Activated CD8-positive, alpha-beta memory T cell treated with anti-CD3 and anti-CD28 coated beads, Interleukin-2, amount 10 ng/mL, durations not matched to agents 7 days and 5 days (primary cell): ENCODE results near the gene RASAL1. TPM values are rescaled to one million over a fixed set of nuclear protein-coding genes. Genes with fewer than 3 reads are reported as not detected.

Source experiments
- ATAC-seq: fragments of 150-1000 bp; cut with Tn5 transposase; one replicate; pipeline ENCODE4 v1.10.0; 2021; ENCODE audit warnings: moderate library complexity
- CTCF ChIA-PET: fragments of 350-600 bp; sonication (Branson Sonifier 250); formaldehyde crosslinking; loops from one replicate; lab custom pipeline; 2021; ENCODE audit warnings: antibody characterized with exemption; lab: Charles Lee
- DNase-seq: peaks from one replicate; pipeline ENCODE4 v3.0.0-alpha.2; 2020
- H3K27ac Mint-ChIP-seq: one replicate; pipeline ENCODE4 v1.8.0; 2021; ENCODE audit warnings: mild to moderate bottlenecking, mixed read lengths
- H3K27me3 Mint-ChIP-seq: one replicate; pipeline ENCODE4 v1.8.0; 2021; ENCODE audit warnings: mixed read lengths
- H3K36me3 Mint-ChIP-seq: one replicate; pipeline ENCODE4 v1.8.0; 2021; ENCODE audit warnings: mild to moderate bottlenecking, mixed read lengths
- H3K4me1 Mint-ChIP-seq: one replicate; pipeline ENCODE4 v1.8.0; 2021; ENCODE audit warnings: mixed read lengths
- H3K4me3 Mint-ChIP-seq: one replicate; pipeline ENCODE4 v1.8.0; 2021; ENCODE audit warnings: mild to moderate bottlenecking, moderate library complexity, mixed read lengths
- H3K9me3 Mint-ChIP-seq: one replicate; pipeline ENCODE4 v1.8.0; 2022; ENCODE audit warnings: low read depth, mixed read lengths
- total RNA-seq, 2 experiments: library from RNA; stranded (reverse); gene quantifications; one replicate each; pipeline ENCODE4 v1.2.3, GENCODE V29; 2021

RASAL1 gene
- total RNA-seq, 2 experiments from 2014 or later = not detected

DNA sequence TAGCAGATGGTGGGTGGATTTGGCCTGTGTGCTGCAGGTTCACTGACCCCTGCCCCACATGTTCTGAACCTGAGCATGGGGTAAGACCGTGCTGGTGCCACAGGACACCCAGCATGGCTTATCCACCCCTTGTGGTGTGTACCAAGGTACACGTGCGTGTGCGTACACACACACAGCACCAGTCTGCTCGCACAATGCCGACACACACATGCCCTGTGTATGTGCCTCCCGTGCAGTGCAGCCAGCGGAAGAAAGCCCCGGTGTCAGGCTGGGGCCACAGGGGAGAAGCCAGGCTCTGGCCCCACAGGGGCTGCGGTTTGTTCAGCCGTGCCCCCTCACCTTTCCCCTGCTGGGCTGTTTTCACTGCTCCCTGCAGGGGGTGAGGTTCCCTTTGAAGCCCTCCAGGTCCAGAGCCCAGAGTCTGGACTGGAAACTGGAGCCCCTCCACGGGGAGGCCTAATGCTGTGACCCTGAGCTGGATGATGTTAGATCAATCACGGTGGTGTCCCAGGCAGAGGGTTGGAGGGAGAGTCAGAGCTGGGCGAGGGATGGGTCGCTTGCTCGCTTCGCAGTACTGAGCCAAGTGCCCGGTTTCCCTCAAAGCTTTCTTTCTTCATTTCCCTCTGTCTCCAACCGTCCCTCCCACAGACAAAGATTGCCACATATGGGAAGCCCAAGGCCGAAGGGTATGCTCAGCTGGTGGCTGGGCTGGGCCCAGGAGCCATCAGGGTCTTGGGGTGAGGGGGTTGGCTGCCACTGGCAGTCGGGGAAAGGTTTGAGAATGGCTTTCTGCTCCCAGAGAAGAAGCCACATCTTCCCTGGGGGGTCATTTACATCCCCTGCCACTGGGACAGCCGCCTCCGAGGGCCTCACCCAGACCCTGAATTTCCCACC is 72.8 kb downstream of the RASAL1 start:
- peaks cover 2% of the 10 kb centered on the region for H3K27me3 Mint-ChIP-seq
- no peak overlapping the region for H3K27ac Mint-ChIP-seq
- no peaks in the 10 kb centered on the region for H3K36me3 Mint-ChIP-seq
- ATAC-seq = no peak
- no peak for DNase-seq
- CTCF ChIA-PET = interaction anchor here (0.6 to 1.2 kb wide), 4 partner anchors 15 to 347 kb away, joined by 3 read pairs; no protein-coding TSS in a partner anchor
- no peaks in the 10 kb centered on the region for H3K4me1 Mint-ChIP-seq
- H3K4me3 Mint-ChIP-seq = no peak overlapping the region
- H3K9me3 Mint-ChIP-seq = no peaks in the 10 kb centered on the region

DNA sequence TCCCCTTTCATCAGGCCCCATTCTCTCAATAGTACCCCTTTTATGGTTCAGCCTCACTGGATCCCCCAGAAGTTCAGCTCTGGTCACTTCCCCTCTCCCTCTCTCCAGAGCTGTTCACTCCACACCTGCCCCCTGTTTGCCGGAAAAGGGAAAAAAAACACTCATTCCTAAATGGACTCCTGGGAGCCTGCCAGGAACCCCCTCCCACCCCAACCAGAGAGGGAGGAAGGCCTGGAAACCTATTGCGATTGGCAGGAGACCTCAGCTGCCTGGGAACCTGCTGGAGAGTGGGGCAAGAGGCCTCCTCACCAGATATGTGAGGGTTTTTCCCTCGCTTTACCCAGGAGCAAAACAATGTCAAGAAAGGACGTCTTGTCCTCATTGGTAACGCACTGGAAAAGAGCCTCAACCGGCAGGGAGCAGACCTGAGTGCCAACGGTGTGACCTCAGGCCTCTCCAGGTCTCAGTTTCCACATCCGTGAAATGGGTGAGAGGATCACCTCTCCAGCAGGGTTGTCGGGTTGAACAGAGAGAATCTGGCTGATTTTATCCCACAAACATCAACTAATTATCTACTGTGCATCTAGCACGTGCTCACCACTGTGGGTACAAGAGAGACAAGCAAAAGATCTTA is 74.4 kb downstream of the RASAL1 start:
- H3K9me3 Mint-ChIP-seq = no peaks in the 10 kb centered on the region
- H3K27me3 Mint-ChIP-seq = peaks cover 5% of the 10 kb centered on the region
- CTCF ChIA-PET = interaction anchor here (1.6 kb wide), 1 partner anchor 12 kb away, joined by 5 read pairs; no protein-coding TSS in a partner anchor
- no peak overlapping the region for H3K4me3 Mint-ChIP-seq
- no peak for DNase-seq
- H3K27ac Mint-ChIP-seq = no peak overlapping the region
- no peaks in the 10 kb centered on the region for H3K36me3 Mint-ChIP-seq
- H3K4me1 Mint-ChIP-seq = no peaks in the 10 kb centered on the region
- ATAC-seq = no peak

DNA sequence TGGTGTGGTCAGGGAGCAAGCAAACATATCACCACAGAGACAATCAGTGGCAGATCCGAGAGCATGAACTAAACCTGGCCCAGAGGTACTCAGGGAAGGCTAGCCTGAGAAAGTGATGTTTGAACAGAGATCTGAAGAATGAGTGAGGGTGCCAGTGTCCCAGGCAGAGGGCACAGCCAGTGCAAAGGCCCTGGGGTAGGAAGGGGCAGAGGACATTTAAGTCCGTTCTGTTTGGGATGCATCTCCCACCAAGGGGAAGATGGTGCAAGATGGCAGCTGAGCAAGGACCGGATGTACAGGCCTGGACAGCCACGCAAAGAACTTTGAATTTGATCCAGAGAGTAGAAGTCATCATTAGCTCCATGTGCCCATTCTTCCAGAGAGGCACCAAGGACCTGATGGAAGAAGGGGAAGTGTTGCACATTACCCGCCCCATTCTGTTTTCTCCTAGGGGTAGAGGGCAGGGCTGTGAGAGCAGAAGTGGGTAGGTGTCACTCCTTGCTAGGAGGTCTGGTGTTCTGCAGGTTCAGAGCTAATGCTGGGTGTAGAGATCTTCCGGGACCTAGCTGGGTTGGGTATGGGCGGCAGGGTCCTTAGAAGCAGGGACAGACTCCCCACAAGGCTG is 75.1 kb downstream of the RASAL1 start:
- DNase-seq (no peak), ATAC-seq (no peak)
- no peaks in the 10 kb centered on the region for H3K4me1 Mint-ChIP-seq
- H3K4me3 Mint-ChIP-seq = no peak overlapping the region
- no peaks in the 10 kb centered on the region for H3K36me3 Mint-ChIP-seq
- H3K9me3 Mint-ChIP-seq = no peaks in the 10 kb centered on the region
- peaks cover 11% of the 10 kb centered on the region for H3K27me3 Mint-ChIP-seq
- no peak overlapping the region for H3K27ac Mint-ChIP-seq
- CTCF ChIA-PET = interaction anchor here (1.6 kb wide), 1 partner anchor 12 kb away, joined by 5 read pairs; no protein-coding TSS in a partner anchor

DNA sequence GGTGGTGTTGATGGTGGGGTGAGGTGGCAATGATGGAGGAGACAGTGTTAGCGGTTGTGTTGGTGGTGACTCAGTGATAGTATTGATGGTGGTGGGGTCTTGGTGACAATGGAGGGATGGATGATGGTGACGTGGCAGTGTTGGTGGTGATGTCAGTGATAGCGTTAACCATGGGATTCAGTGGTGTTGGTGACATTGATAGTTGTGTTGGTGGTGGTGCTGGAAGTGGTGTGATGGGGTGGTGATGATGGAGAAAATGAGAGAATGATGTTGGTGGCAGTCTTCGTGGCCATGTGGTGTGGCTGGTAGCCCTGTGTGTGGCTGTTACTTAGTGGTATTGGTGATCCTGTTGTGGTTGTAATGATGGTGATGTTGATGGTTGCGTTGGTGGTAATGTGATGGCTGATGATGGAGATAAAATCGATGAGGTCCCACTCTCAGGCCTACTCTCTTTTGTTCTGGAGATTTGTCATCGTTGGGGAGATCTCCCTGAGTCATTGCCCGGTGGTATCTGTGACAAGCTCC is 76.4 kb downstream of the RASAL1 start:
- H3K36me3 Mint-ChIP-seq = no peaks in the 10 kb centered on the region
- peaks cover 22% of the 10 kb centered on the region for H3K27me3 Mint-ChIP-seq
- H3K9me3 Mint-ChIP-seq = no peaks in the 10 kb centered on the region
- no peaks in the 10 kb centered on the region for H3K4me1 Mint-ChIP-seq
- CTCF ChIA-PET = interaction anchor here (1.6 kb wide), 1 partner anchor 11 kb away, joined by 6 read pairs; no protein-coding TSS in a partner anchor
- no peak overlapping the region for H3K4me3 Mint-ChIP-seq
- no peak for DNase-seq
- no peak overlapping the region for H3K27ac Mint-ChIP-seq
- ATAC-seq = no peak

DNA sequence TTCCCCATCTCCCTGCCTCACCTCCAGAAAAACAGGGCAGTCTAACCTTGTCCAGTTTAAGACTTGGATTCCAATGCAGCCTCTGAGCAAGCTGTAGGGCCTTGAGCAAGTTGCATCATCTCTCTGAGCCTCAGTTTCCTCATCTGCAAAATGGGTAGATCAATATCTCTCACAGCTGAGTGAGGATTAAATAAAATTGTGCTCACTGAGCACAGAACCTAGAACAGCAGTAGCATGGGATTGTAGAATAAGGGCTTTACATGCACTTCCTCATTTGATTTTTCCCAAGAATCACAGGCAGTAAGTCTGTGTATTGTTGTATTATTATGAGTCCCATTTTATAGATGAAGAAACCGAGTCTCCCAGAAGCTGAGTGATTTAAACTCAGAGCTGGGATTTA is 77.0 kb downstream of the RASAL1 start:
- DNase-seq (no peak), ATAC-seq (no peak)
- no peaks in the 10 kb centered on the region for H3K36me3 Mint-ChIP-seq
- no peak overlapping the region for H3K27ac Mint-ChIP-seq
- CTCF ChIA-PET = interaction anchor here (1.6 kb wide), 1 partner anchor 10 kb away, joined by 6 read pairs; no protein-coding TSS in a partner anchor
- H3K27me3 Mint-ChIP-seq = peaks cover 22% of the 10 kb centered on the region
- no peak overlapping the region for H3K4me3 Mint-ChIP-seq
- no peaks in the 10 kb centered on the region for H3K4me1 Mint-ChIP-seq
- no peaks in the 10 kb centered on the region for H3K9me3 Mint-ChIP-seq

DNA sequence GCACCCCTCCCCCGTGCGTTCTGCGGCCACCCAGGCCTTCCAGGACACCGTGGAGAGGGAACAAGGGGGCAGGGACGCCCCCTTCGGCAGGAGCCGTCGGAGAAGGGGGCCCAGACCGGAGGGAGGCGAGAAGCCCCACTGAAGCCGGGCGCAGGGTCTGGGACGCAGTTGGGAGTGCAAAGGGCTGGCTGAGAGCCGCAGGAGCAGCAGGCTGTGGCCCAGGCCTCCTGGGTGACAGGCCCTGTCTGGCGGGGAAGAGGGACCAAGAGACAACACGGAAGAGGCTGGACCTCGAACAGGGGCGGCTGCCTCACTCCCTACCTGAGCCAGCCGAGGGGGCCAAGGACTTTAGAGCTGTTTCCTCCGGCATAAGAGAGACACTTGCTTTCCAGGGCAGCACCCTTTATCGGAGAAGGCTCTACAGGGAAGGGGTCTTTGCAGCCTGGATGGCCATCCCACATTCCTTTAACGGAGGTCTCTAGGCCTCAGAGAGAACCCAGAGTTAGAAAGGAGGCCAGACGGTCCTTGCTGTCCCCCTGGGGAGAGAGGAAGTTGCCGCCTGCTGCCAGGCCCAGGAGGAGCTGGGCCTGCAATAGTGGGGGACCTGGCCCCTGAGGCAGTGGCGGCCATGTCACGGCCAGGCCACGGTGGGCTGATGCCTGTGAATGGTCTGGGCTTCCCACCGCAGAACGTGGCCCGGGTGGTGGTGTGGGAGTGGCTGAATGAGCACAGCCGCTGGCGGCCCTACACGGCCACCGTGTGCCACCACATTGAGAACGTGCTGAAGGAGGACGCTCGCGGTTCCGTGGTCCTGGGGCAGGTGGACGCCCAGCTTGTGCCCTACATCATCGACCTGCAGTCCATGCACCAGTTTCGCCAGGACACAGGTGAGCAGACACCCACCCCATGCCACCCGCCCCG is 77.7 kb downstream of the RASAL1 start:
- no peak for ATAC-seq
- Mint-ChIP-seq H3K27me3 (peaks cover 22% of the 10 kb centered on the region), H3K27ac (no peak overlapping the region), H3K4me3 (no peak overlapping the region), H3K36me3 (no peaks in the 10 kb centered on the region), H3K4me1 (no peaks in the 10 kb centered on the region), H3K9me3 (no peaks in the 10 kb centered on the region)
- CTCF ChIA-PET = interaction anchor here (1.6 kb wide), 1 partner anchor 9 kb away, joined by 6 read pairs; no protein-coding TSS in a partner anchor
- DNase-seq = no peak

DNA sequence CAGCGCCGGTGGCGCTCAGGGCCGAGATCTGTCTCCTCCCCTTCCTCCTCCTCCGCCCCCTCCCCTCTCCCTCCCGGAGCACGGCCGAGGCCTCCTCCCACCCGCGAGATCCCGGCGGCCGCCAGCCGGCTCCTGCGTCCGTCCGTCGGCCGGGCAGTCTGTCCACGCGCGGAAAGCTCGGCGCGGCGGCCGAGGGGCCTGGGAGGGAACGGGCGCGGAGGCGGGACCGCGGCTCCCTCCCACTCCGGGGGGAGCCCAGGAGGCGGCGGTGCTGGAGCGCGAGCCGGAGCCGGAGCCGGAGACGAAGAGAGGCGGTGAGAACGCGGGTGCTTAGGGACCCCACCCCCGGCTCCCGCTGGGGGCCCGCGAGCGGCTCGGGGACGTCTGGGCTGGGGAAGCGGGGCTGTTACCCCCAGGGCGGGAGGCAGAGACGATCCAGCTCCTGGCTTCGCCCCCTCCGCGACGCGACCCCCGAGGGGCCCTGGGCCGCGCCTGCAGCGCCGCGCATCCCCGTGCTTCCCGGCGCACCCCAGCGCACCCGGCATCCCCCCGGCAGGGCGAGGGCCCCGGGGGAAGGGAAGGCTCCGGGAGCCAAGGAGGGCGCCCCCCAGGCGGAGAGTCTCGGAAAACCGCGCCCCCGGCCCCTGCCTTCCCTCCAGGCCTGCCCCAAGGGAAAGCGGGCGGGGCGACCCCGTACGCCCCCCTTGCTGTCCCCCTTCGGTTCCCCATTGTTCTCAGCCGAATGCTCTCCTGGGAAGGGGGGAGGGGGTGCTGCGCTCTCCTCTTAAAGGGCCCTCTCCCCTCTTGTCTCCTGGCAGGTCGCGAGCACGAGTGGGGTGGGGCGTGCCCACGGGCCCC is 78.7 kb downstream of the RASAL1 start, which contains the start of gene DTX1:
DTX1 (plus strand) TSS at position 100 of the 858 bp plus-strand sequence. CDS start 1,463 bp downstream, outside the sequence.
- Mint-ChIP-seq H3K9me3 (no peaks in the 10 kb centered on the region), H3K4me3 (peak within 1 kb of the TSS; percentile 5), H3K36me3 (no peaks in the 10 kb centered on the region), H3K27me3 (peaks cover 22% of the 10 kb centered on the region), H3K4me1 (no peaks in the 10 kb centered on the region), H3K27ac (no peak within 1 kb of the TSS)
- ATAC-seq (peak; percentile 55), DNase-seq (no peak)
- CTCF ChIA-PET = interaction anchor here (1.1 kb wide), 1 partner anchor 96 kb away, joined by 3 read pairs; no protein-coding TSS in a partner anchor

DNA sequence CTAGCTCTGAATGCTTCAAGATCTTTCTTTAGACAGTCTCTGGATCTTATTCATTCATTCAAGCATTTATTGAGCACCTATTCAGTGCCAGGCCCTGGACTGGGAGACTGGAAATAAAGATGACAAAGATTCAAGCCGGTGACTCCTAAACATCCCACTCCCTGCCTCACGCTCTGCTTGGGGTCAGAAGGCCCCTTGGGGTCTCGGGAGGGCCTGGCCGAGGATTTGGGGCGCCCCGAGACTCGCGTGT is 79.3 kb downstream of the RASAL1 start:
- no peak for DNase-seq
- ATAC-seq = no peak

DNA sequence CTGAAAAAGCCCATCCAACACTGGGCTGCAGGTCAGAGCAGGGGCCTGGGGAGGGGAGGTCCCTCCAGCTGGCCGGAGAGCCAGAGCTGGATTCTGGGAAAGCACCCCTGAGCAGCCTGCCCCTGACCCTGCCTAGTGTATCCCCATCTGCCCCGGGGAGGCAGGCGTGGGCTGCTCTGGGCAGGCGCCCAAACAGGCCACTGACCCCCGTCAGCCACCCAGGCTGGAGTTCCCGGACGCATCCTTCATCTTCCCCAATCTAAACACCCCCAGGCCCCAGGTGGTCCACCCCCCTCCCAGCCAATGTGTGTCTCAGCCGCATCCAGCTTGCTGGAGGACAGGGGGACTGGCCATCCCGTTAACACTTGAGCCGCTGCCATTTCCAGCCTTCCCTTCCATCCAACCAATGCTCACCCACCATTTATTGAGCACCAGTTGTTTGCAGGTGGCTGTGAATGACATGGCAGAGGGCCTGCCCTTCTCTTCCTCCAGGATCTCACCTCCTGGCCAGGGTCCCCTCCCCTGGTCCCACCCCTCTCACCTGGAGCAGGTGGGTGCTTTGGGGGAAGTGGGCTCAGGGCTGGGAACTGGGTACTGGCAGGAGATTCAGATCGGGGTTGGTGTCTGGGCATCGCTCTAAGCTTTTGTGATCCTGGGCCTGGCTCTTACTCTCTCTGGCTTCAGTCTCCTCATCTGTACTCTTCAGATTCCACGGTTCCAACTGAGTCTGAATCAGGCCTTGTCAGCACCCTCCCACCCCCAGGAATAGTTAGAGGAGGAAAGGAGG is 79.8 kb downstream of the RASAL1 start:
- CTCF ChIA-PET = interaction anchor here (1.1 kb wide), 1 partner anchor 97 kb away, joined by 3 read pairs; no protein-coding TSS in a partner anchor
- no peak for DNase-seq
- ATAC-seq = no peak
- Mint-ChIP-seq H3K36me3 (no peaks in the 10 kb centered on the region), H3K4me3 (no peak overlapping the region), H3K4me1 (no peaks in the 10 kb centered on the region), H3K27me3 (peaks cover 22% of the 10 kb centered on the region), H3K9me3 (no peaks in the 10 kb centered on the region), H3K27ac (no peak overlapping the region)

More for the DNA sequence above, 79.3 kb downstream of the RASAL1 start:
- Mint-ChIP-seq H3K27ac (no peak overlapping the region), H3K36me3 (no peaks in the 10 kb centered on the region), H3K4me1 (no peaks in the 10 kb centered on the region), H3K4me3 (peak overlapping the region; percentile 5), H3K9me3 (no peaks in the 10 kb centered on the region), H3K27me3 (peaks cover 22% of the 10 kb centered on the region)
- CTCF ChIA-PET = interaction anchor here (1.1 kb wide), 1 partner anchor 97 kb away, joined by 3 read pairs; no protein-coding TSS in a partner anchor

DNA sequence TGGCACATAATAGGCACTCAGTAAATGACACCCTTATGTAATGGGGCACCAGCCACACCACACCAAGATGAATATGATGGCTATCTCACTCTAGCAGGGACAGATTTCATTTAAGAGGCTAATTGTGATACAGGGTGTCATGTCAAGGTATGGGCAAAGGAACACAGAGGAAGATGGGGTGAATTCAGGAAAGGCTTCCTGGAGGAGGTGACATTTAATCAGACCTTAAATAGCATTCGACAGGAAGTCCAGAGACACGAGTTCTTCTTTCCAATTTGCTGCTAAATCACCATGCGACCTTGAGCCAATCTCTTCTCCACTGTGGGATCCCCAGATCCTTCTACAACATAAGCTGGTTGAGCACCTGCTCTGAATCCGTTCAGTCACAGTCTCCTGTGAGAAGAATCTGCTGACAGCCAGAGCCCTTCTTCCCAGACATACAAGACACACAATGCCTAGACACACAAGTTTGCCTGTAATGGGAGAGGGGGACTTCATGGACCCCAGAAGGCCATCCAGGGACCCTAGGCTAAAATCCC is 80.5 kb downstream of the RASAL1 start:
- H3K36me3 Mint-ChIP-seq = no peaks in the 10 kb centered on the region
- ATAC-seq = no peak
- DNase-seq = no peak
- peaks cover 22% of the 10 kb centered on the region for H3K27me3 Mint-ChIP-seq
- no peak overlapping the region for H3K4me3 Mint-ChIP-seq
- H3K27ac Mint-ChIP-seq = no peak overlapping the region
- no peaks in the 10 kb centered on the region for H3K4me1 Mint-ChIP-seq
- no peaks in the 10 kb centered on the region for H3K9me3 Mint-ChIP-seq
- CTCF ChIA-PET = interaction anchor here (0.8 kb wide), 1 partner anchor 62 kb away, joined by 3 read pairs; no protein-coding TSS in a partner anchor

DNA sequence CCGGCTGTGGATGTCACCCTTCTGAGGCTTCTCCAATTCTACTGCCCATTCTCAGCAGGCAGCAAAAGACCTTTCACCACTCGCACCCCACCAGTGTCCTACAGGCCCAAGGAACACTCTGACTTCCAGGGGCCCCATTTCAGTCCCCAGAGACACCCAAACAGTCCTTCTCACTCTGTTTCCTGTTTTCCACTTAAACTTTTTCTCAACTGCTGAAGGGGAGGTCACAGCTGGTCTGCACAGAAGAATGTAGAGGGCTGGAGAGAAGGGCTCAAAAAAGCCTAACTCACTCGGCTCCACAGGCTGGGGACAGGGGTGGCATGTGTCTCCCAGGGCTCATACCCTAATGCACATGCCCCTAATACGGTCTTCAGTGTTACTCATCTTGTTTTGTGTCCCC is 83.2 kb downstream of the RASAL1 start:
- no peak for ATAC-seq
- CTCF ChIA-PET = interaction anchor here (1.7 to 4.9 kb wide), 2 partner anchors 46 to 122 kb away, joined by 6 to 45 read pairs; no protein-coding TSS in a partner anchor
- H3K4me3 Mint-ChIP-seq = no peak overlapping the region
- H3K27me3 Mint-ChIP-seq = peaks cover 22% of the 10 kb centered on the region
- no peak overlapping the region for H3K27ac Mint-ChIP-seq
- DNase-seq = no peak
- no peaks in the 10 kb centered on the region for H3K36me3 Mint-ChIP-seq
- no peaks in the 10 kb centered on the region for H3K4me1 Mint-ChIP-seq
- H3K9me3 Mint-ChIP-seq = no peaks in the 10 kb centered on the region
